NCI-H526 treated with DMSO at 0.1 percent for 48 hours (cell line): ENCODE data around the gene SLC35E1.
"Not testable (repeated sequence)": the region's sequence is repeated elsewhere in the genome, so short reads cannot be mapped to it uniquely, and the experiment has no call there.

ENCODE experiments used
- DNase-seq: peaks from one replicate; lab custom pipeline; 2025; lab: John Stamatoyannopoulos, UW

Gene SLC35E1

GRCh38 chr19:16522559-16523377, 49.4 kb downstream of the SLC35E1 start:
- no peak for DNase-seq

- no peak for DNase-seq
Measured at GRCh38 chr19:16521715-16522289, 50.4 kb downstream of the SLC35E1 start.

GRCh38 chr19:16520986-16521624, 51.1 kb downstream of the SLC35E1 start:
- DNase-seq = no peak

GRCh38 chr19:16520074-16520973, 51.9 kb downstream of the SLC35E1 start:
- DNase-seq = no peak

GRCh38 chr19:16519230-16519687, 53.0 kb downstream of the SLC35E1 start:
- DNase-seq = no peak

GRCh38 chr19:16518483-16519229, 53.6 kb downstream of the SLC35E1 start:
- no peak for DNase-seq

- no peak for DNase-seq
Measured at GRCh38 chr19:16518061-16518460, 54.2 kb downstream of the SLC35E1 start.

- DNase-seq = no peak
Measured at GRCh38 chr19:16516923-16517610, 55.1 kb downstream of the SLC35E1 start.

GRCh38 chr19:16516381-16516780, 55.8 kb downstream of the SLC35E1 start:
- DNase-seq = no peak

- no peak for DNase-seq
Measured at GRCh38 chr19:16514383-16515019, 57.7 kb downstream of the SLC35E1 start.

- DNase-seq = not testable (repeated sequence)
Measured at GRCh38 chr19:16512611-16513010, 59.6 kb downstream of the SLC35E1 start.

- DNase-seq = no peak
Measured at GRCh38 chr19:16509141-16510061, 62.8 kb downstream of the SLC35E1 start.

- no peak for DNase-seq
Measured at GRCh38 chr19:16508546-16508945, 63.7 kb downstream of the SLC35E1 start.

- DNase-seq = no peak
Measured at GRCh38 chr19:16506961-16507360, 65.3 kb downstream of the SLC35E1 start.

GRCh38 chr19:16506161-16506560, 66.1 kb downstream of the SLC35E1 start:
- DNase-seq = not testable (repeated sequence)

- no peak for DNase-seq
Measured at GRCh38 chr19:16504271-16504670, 67.9 kb downstream of the SLC35E1 start.
